GM21360 (cell line): ENCODE measurements around the gene GAREM2.
"Not testable (repeated sequence)": the region's sequence is repeated elsewhere in the genome, so short reads cannot be mapped to it uniquely, and the experiment has no call there.

ENCODE experiments used
- ATAC-seq: cut with Tn5 transposase; IDR thresholded peaks from one replicate; pipeline ENCODE4 v1.9.1; 2021; ENCODE audit warnings: mild to moderate bottlenecking, moderate library complexity; ENCODE audit not compliant: unreplicated experiment

Gene GAREM2

GRCh38 chr2:26172871-26173775 lies at the start of gene GAREM2:
Gene GAREM2, plus strand, starts transcription at chr2:26173088. Its CDS starts 133 bp downstream, at chr2:26173221.
- no peak for ATAC-seq

- no peak for ATAC-seq
Measured at GRCh38 chr2:26123426-26123825, 49.5 kb upstream of the GAREM2 start.

GRCh38 chr2:26126074-26126473 lies 46.8 kb upstream of the GAREM2 start:
- ATAC-seq: no peak

GRCh38 chr2:26128176-26128575 lies 44.7 kb upstream of the GAREM2 start:
- no peak for ATAC-seq

- ATAC-seq: no peak
Measured at GRCh38 chr2:26130763-26131162, 42.1 kb upstream of the GAREM2 start.

GRCh38 chr2:26136451-26136850 lies 36.4 kb upstream of the GAREM2 start:
- ATAC-seq: no peak

GRCh38 chr2:26139269-26140183 lies 33.4 kb upstream of the GAREM2 start:
- ATAC-seq: no peak

- ATAC-seq: no peak
Measured at GRCh38 chr2:26141145-26141769, 31.6 kb upstream of the GAREM2 start.

- no peak for ATAC-seq
Measured at GRCh38 chr2:26144031-26144430, 28.9 kb upstream of the GAREM2 start.

- no peak for ATAC-seq
Measured at GRCh38 chr2:26144953-26145680, 27.8 kb upstream of the GAREM2 start.

GRCh38 chr2:26148501-26148900 lies 24.4 kb upstream of the GAREM2 start:
- ATAC-seq: no peak

GRCh38 chr2:26150243-26150642 lies 22.6 kb upstream of the GAREM2 start:
- no peak for ATAC-seq

GRCh38 chr2:26157580-26157979 lies 15.3 kb upstream of the GAREM2 start:
- no peak for ATAC-seq

- no peak for ATAC-seq
Measured at GRCh38 chr2:26161926-26162325, 11.0 kb upstream of the GAREM2 start.

- ATAC-seq: no peak
Measured at GRCh38 chr2:26162963-26163362, 9.9 kb upstream of the GAREM2 start.

GRCh38 chr2:26164231-26164630 lies 8.7 kb upstream of the GAREM2 start:
- no peak for ATAC-seq

GRCh38 chr2:26164641-26165211 lies 8.2 kb upstream of the GAREM2 start:
- no peak for ATAC-seq

GRCh38 chr2:26165403-26165802 lies 7.5 kb upstream of the GAREM2 start:
- no peak for ATAC-seq

GRCh38 chr2:26166541-26166940 lies 6.3 kb upstream of the GAREM2 start:
- ATAC-seq: not testable (repeated sequence)

GRCh38 chr2:26168785-26169184 lies 4.1 kb upstream of the GAREM2 start:
- ATAC-seq: no peak
